Mesenchymal stem cell (in vitro differentiated cells and primary cell): Measurements from ENCODE around the gene RABL6.

Experiments used
- DNase-seq: peaks from one replicate; pipeline ENCODE4 v3.0.0-alpha.2; 2013
- H2AFZ ChIP-seq: one replicate; pipeline ENCODE4 v1.6.1; 2013; ENCODE audit warnings: low read depth, mild to moderate bottlenecking, control low read depth, inconsistent platforms, low read length, moderate library complexity
- H2AK5ac ChIP-seq: 2 replicates; pipeline ENCODE4 v1.6.1; 2013; ENCODE audit warnings: low read length, moderate library complexity, mild to moderate bottlenecking, inconsistent platforms; ENCODE audit not compliant: severe bottlenecking
- H2BK120ac ChIP-seq: one replicate; pipeline ENCODE4 v1.6.1; 2013; ENCODE audit warnings: low read depth, mild to moderate bottlenecking, inconsistent platforms, low read length, moderate library complexity
- H2BK12ac ChIP-seq, 2 experiments: one replicate each; pipeline ENCODE4 v1.6.1; 2013; ENCODE audit warnings: inconsistent platforms in 2 of 2, low read length in 2 of 2, mild to moderate bottlenecking in 2 of 2, moderate library complexity in 2 of 2, control low read depth in 1 of 2
- H2BK15ac ChIP-seq: one replicate; pipeline ENCODE4 v1.6.1; 2013; ENCODE audit warnings: mild to moderate bottlenecking, low read depth, inconsistent platforms; ENCODE audit not compliant: poor library complexity, severe bottlenecking
- H2BK5ac ChIP-seq: 2 replicates; pipeline ENCODE4 v1.6.1; 2013; ENCODE audit warnings: low read depth, mild to moderate bottlenecking, low read length, control low read depth, inconsistent platforms; ENCODE audit not compliant: poor library complexity, severe bottlenecking
- H3K14ac ChIP-seq, 2 experiments: one replicate each; pipeline ENCODE4 v1.6.1; 2013; ENCODE audit warnings: inconsistent platforms in 2 of 2, low read length in 2 of 2, control low read depth in 1 of 2, mild to moderate bottlenecking in 1 of 2, moderate library complexity in 1 of 2
- H3K18ac ChIP-seq, 2 experiments: one replicate each; pipeline ENCODE4 v1.6.1; 2013; ENCODE audit warnings: inconsistent platforms in 2 of 2, low read length in 2 of 2, control low read depth in 1 of 2, low read depth in 1 of 2, mild to moderate bottlenecking in 1 of 2
- H3K23ac ChIP-seq, 2 experiments: one replicate each; pipeline ENCODE4 v1.6.1; 2013; ENCODE audit warnings: inconsistent platforms in 2 of 2, low read length in 2 of 2, mild to moderate bottlenecking in 2 of 2, moderate library complexity in 2 of 2, control low read depth in 1 of 2
- H3K27ac ChIP-seq: 2 replicates; pipeline ENCODE4 v1.5.1; 2013; ENCODE audit warnings: mild to moderate bottlenecking, moderate library complexity, low read length, control low read depth, inconsistent platforms; ENCODE audit not compliant: poor library complexity, severe bottlenecking
- H3K27me3 ChIP-seq, 2 experiments: 2 replicates each; pipeline versions ENCODE4 v1.6.1 to v1.7.0; 2013; ENCODE audit warnings: low read length in 2 of 2, mild to moderate bottlenecking in 2 of 2, moderate library complexity in 2 of 2, control low read depth in 1 of 2, inconsistent platforms in 1 of 2; ENCODE audit not compliant: control insufficient read depth in 1 of 2, insufficient read depth in 1 of 2
- H3K36me3 ChIP-seq, 2 experiments: 2 replicates each; pipeline versions ENCODE4 v1.6.1 to v1.7.0; 2013; ENCODE audit warnings: low read length in 2 of 2, control low read depth in 1 of 2, inconsistent platforms in 1 of 2, low read depth in 1 of 2, mild to moderate bottlenecking in 1 of 2; ENCODE audit not compliant: insufficient read depth in 2 of 2, control insufficient read depth in 1 of 2
- H3K4ac ChIP-seq, 2 experiments: one replicate each; pipeline ENCODE4 v1.6.1; 2013; ENCODE audit warnings: inconsistent platforms in 2 of 2, low read length in 2 of 2, mild to moderate bottlenecking in 2 of 2, moderate library complexity in 2 of 2, control low read depth in 1 of 2, low read depth in 1 of 2
- H3K4me1 ChIP-seq: 2 replicates; pipeline ENCODE4 v1.6.1; 2013; ENCODE audit warnings: low read depth, low read length, control low read depth; ENCODE audit not compliant: control insufficient read depth, insufficient read depth
- H3K4me2 ChIP-seq: 2 replicates; pipeline ENCODE4 v1.6.1; 2013; ENCODE audit warnings: low read length, mild to moderate bottlenecking, inconsistent platforms; ENCODE audit not compliant: poor library complexity, severe bottlenecking
- H3K4me3 ChIP-seq, 2 experiments: 2 replicates each; pipeline versions ENCODE4 v1.5.1 to v1.7.0; 2013; ENCODE audit warnings: low read length in 2 of 2, mild to moderate bottlenecking in 2 of 2, control low read depth in 1 of 2, low read depth in 1 of 2; ENCODE audit not compliant: insufficient read depth in 1 of 2
- H3K79me1 ChIP-seq: replicated peaks from 2 replicates; pipeline ENCODE4 v1.6.1; 2013; ENCODE audit warnings: mild to moderate bottlenecking, control low read depth, low read length, inconsistent platforms; ENCODE audit not compliant: poor library complexity, severe bottlenecking
- H3K9ac ChIP-seq: 2 replicates; pipeline ENCODE4 v1.7.0; 2013; ENCODE audit warnings: mild to moderate bottlenecking, low read length, moderate library complexity
- H3K9me3 ChIP-seq: 2 replicates; pipeline ENCODE4 v1.7.0; 2013; ENCODE audit warnings: mild to moderate bottlenecking, low read length; ENCODE audit not compliant: control insufficient read depth
- H4K8ac ChIP-seq: one replicate; pipeline ENCODE4 v1.6.1; 2013; ENCODE audit warnings: inconsistent platforms, mild to moderate bottlenecking, low read length, moderate library complexity
- H4K91ac ChIP-seq: one replicate; pipeline ENCODE4 v1.6.1; 2013; ENCODE audit warnings: mild to moderate bottlenecking, low read length, inconsistent platforms
- WGBS: methylation state at CpG from one replicate; pipeline ENCODE4 v1.1.7; 2013; ENCODE audit warnings: mixed read lengths; 5-methylcytosine and 5-hydroxymethylcytosine counted together

RABL6 gene

GRCh38 chr9:136827794-136828473 is 20.2 kb downstream of the RABL6 start:
- no peak overlapping the region for H3K9ac ChIP-seq
- no peak overlapping the region for H3K4me2 ChIP-seq
- no peak overlapping the region for H3K4me3 ChIP-seq
- peaks cover 5% of the 10 kb centered on the region for H3K4me1 ChIP-seq
- no peak overlapping the region for H2BK12ac ChIP-seq
- H3K27ac ChIP-seq: no peak overlapping the region
- H2BK120ac ChIP-seq: no peak overlapping the region
- no peak overlapping the region for H2AK5ac ChIP-seq
- no peak overlapping the region for H3K14ac ChIP-seq
- no peak overlapping the region for H2BK15ac ChIP-seq
- WGBS: 92% methylated on average over 10 of the region's 14 CpGs
- peaks cover 63% of the 10 kb centered on the region for H3K79me1 ChIP-seq
- H3K4ac ChIP-seq: no peak overlapping the region
- H3K23ac ChIP-seq: no peak overlapping the region
- no peak for DNase-seq
- no peaks in the 10 kb centered on the region for H3K9me3 ChIP-seq
- H3K18ac ChIP-seq: no peak overlapping the region
- no peak overlapping the region for H4K91ac ChIP-seq
- H2AFZ ChIP-seq: no peak overlapping the region
- H3K36me3 ChIP-seq: peaks cover 80 to 98% of the 10 kb centered on the region in 2 experiments
- no peak overlapping the region for H2BK5ac ChIP-seq
- no peak overlapping the region for H4K8ac ChIP-seq
- no peaks in the 10 kb centered on the region for H3K27me3 ChIP-seq

- Histone ChIP-seq H2AK5ac (no peak overlapping the region), H3K23ac (no peak overlapping the region), H3K36me3 (peaks cover 80 to 96% of the 10 kb centered on the region in 2 experiments), H3K4me3 (no peak overlapping the region), H2AFZ (no peak overlapping the region), H3K4ac (no peak overlapping the region), H3K79me1 (peaks cover 57% of the 10 kb centered on the region), H2BK120ac (no peak overlapping the region), H3K27ac (no peak overlapping the region), H3K9me3 (no peaks in the 10 kb centered on the region), H3K27me3 (no peaks in the 10 kb centered on the region), H3K18ac (no peak overlapping the region), H4K91ac (no peak overlapping the region), H3K4me1 (peaks cover 5% of the 10 kb centered on the region), H3K14ac (no peak overlapping the region), H2BK15ac (no peak overlapping the region), H3K9ac (no peak overlapping the region), H2BK5ac (no peak overlapping the region), H2BK12ac (peak overlapping the region in 1 of 2 experiments; percentile 43), H3K4me2 (no peak overlapping the region), H4K8ac (no peak overlapping the region)
- 96% methylated on average over 31 of the region's 31 CpGs for WGBS
- no peak for DNase-seq
Observed at GRCh38 chr9:136828474-136829140, 20.9 kb downstream of the RABL6 start.

GRCh38 chr9:136829412-136829811 is 21.7 kb downstream of the RABL6 start:
- no peak overlapping the region for H2BK12ac ChIP-seq
- peaks cover 55% of the 10 kb centered on the region for H3K79me1 ChIP-seq
- 98% methylated on average over 14 of the region's 14 CpGs for WGBS

GRCh38 chr9:136829981-136830885 is 22.5 kb downstream of the RABL6 start:
- Histone ChIP-seq H3K14ac (no peak overlapping the region), H4K8ac (no peak overlapping the region), H2BK15ac (no peak overlapping the region), H3K36me3 (peaks cover 76 to 88% of the 10 kb centered on the region in 2 experiments), H3K4me3 (no peak overlapping the region), H2BK12ac (no peak overlapping the region), H3K27me3 (no peaks in the 10 kb centered on the region), H2AFZ (no peak overlapping the region), H2BK5ac (no peak overlapping the region), H3K27ac (no peak overlapping the region), H3K4me2 (no peak overlapping the region), H3K9ac (no peak overlapping the region), H3K23ac (no peak overlapping the region), H3K79me1 (peaks cover 50% of the 10 kb centered on the region), H3K4me1 (peaks cover 5% of the 10 kb centered on the region), H3K4ac (no peak overlapping the region), H2AK5ac (no peak overlapping the region), H3K18ac (no peak overlapping the region), H2BK120ac (no peak overlapping the region), H4K91ac (no peak overlapping the region), H3K9me3 (no peaks in the 10 kb centered on the region)
- no peak for DNase-seq
- WGBS: 94% methylated on average over 41 of the region's 41 CpGs

More at GRCh38 chr9:136829412-136829811, 21.7 kb downstream of the RABL6 start:
- no peak overlapping the region for H3K4ac ChIP-seq
- H3K27ac ChIP-seq: no peak overlapping the region
- H3K4me1 ChIP-seq: peaks cover 5% of the 10 kb centered on the region
- no peak overlapping the region for H2BK5ac ChIP-seq
- H3K4me2 ChIP-seq: no peak overlapping the region
- H3K9ac ChIP-seq: no peak overlapping the region
- H3K23ac ChIP-seq: no peak overlapping the region
- no peaks in the 10 kb centered on the region for H3K9me3 ChIP-seq
- H3K27me3 ChIP-seq: no peaks in the 10 kb centered on the region
- no peak overlapping the region for H2AK5ac ChIP-seq
- peaks cover 82 to 92% of the 10 kb centered on the region in 2 experiments for H3K36me3 ChIP-seq
- H2AFZ ChIP-seq: no peak overlapping the region
- no peak overlapping the region for H4K8ac ChIP-seq
- no peak overlapping the region for H3K4me3 ChIP-seq
- H4K91ac ChIP-seq: no peak overlapping the region
- DNase-seq: no peak
- H3K18ac ChIP-seq: no peak overlapping the region
- H2BK120ac ChIP-seq: no peak overlapping the region
- no peak overlapping the region for H3K14ac ChIP-seq
- H2BK15ac ChIP-seq: no peak overlapping the region
